GM12892 (cell line): ENCODE results near the gene FYB2. TPM values are rescaled to one million over a fixed set of nuclear protein-coding genes. Genes with fewer than 3 reads are reported as not detected.

Source experiments
- DNase-seq: peaks from one replicate; pipeline ENCODE4 v3.0.0; 2011; ENCODE audit not compliant: insufficient read length
- FAIRE-seq: peaks from 2 replicates; lab custom pipeline; 2011; peaks lifted over from hg19 to GRCh38; lab: Jason Lieb, UNC
- POLR2A ChIP-seq: IDR thresholded peaks from 2 replicates; pipeline ENCODE4 v1.6.1; 2011; ENCODE audit warnings: low read depth, low read length, control low read depth
- POLR2AphosphoS5 ChIP-seq: IDR thresholded peaks from 2 replicates; pipeline ENCODE4 v1.6.1; 2011; ENCODE audit warnings: low read depth, low read length, control low read depth
- TAF1 ChIP-seq: IDR thresholded peaks from 2 replicates; pipeline ENCODE4 v1.6.1; 2011; ENCODE audit warnings: low read depth, mild to moderate bottlenecking, control low read depth, low read length, borderline replicate concordance
- polyA plus RNA-seq: library from polyadenylated mRNA; unstranded; fragments of >200 nt; gene quantifications from one replicate; pipeline ENCODE4 v1.2.1, GENCODE V29; 2012; ENCODE audit warnings: missing spikeins, inconsistent platforms; ENCODE audit not compliant: missing spikeins

FYB2 gene
- not detected for polyA plus RNA-seq

GRCh38 chr1:56819387-56819899 lies at the start of gene FYB2:
TSS of gene FYB2 (minus strand) at chr1:56819404. CDS start at chr1:56819290, 114 bp downstream.
- DNase-seq (no peak), FAIRE-seq (no peak)
- no peak for TF ChIP-seq POLR2A
- TF ChIP-seq POLR2AphosphoS5: no peak
- no peak for TF ChIP-seq TAF1

- FAIRE-seq (no peak), DNase-seq (no peak)
- TF ChIP-seq POLR2AphosphoS5: no peak
- no peak for TF ChIP-seq TAF1
- TF ChIP-seq POLR2A: no peak
Observed at GRCh38 chr1:56868761-56869160, 49.6 kb upstream of the FYB2 start.

GRCh38 chr1:56867491-56867890 lies 48.3 kb upstream of the FYB2 start:
- TF ChIP-seq TAF1 (no peak), POLR2AphosphoS5 (no peak), POLR2A (no peak)
- FAIRE-seq: no peak
- no peak for DNase-seq

GRCh38 chr1:56866656-56867055 lies 47.5 kb upstream of the FYB2 start:
- no peak for TF ChIP-seq POLR2A
- no peak for TF ChIP-seq POLR2AphosphoS5
- no peak for TF ChIP-seq TAF1
- no peak for DNase-seq
- no peak for FAIRE-seq

- TF ChIP-seq POLR2AphosphoS5: no peak
- no peak for TF ChIP-seq TAF1
- TF ChIP-seq POLR2A: no peak
- no peak for DNase-seq
- FAIRE-seq: no peak
Observed at GRCh38 chr1:56864430-56864829, 45.2 kb upstream of the FYB2 start.

GRCh38 chr1:56863265-56863992 lies 44.2 kb upstream of the FYB2 start:
- DNase-seq (no peak), FAIRE-seq (no peak)
- no peak for TF ChIP-seq POLR2A
- no peak for TF ChIP-seq POLR2AphosphoS5
- no peak for TF ChIP-seq TAF1

GRCh38 chr1:56859287-56859686 lies 40.1 kb upstream of the FYB2 start:
- TF ChIP-seq POLR2AphosphoS5 (no peak), TAF1 (no peak), POLR2A (no peak)
- FAIRE-seq (no peak), DNase-seq (no peak)

GRCh38 chr1:56856186-56856585 lies 37.0 kb upstream of the FYB2 start:
- TF ChIP-seq POLR2A (no peak), TAF1 (no peak), POLR2AphosphoS5 (no peak)
- FAIRE-seq (no peak), DNase-seq (no peak)

- no peak for DNase-seq
- TF ChIP-seq TAF1 (no peak), POLR2AphosphoS5 (no peak), POLR2A (no peak)
- FAIRE-seq: no peak
Observed at GRCh38 chr1:56855190-56855589, 36.0 kb upstream of the FYB2 start.

- TF ChIP-seq TAF1 (no peak), POLR2A (no peak), POLR2AphosphoS5 (no peak)
- DNase-seq (no peak), FAIRE-seq (no peak)
Observed at GRCh38 chr1:56854521-56855099, 35.4 kb upstream of the FYB2 start, which contains the start of gene C8A. TSS of gene C8A (plus strand) at chr1:56854797. CDS start at chr1:56854902, 105 bp downstream.

- no peak for FAIRE-seq
- no peak for DNase-seq
- TF ChIP-seq POLR2A (no peak), TAF1 (no peak), POLR2AphosphoS5 (no peak)
Observed at GRCh38 chr1:56852476-56852875, 33.3 kb upstream of the FYB2 start.
